ENCODE results near the gene PEA15. TPM values are rescaled to one million over a fixed set of nuclear protein-coding genes. Genes with fewer than 3 reads are reported as not detected.

The PEA15 gene
- total and polyA plus RNA-seq, 10 of the 15 experiments (the other 5 are each of a cell fraction or from before 2014, with no cell fraction given), result 15.1 to 269 (median 65.6) TPM

DNA sequence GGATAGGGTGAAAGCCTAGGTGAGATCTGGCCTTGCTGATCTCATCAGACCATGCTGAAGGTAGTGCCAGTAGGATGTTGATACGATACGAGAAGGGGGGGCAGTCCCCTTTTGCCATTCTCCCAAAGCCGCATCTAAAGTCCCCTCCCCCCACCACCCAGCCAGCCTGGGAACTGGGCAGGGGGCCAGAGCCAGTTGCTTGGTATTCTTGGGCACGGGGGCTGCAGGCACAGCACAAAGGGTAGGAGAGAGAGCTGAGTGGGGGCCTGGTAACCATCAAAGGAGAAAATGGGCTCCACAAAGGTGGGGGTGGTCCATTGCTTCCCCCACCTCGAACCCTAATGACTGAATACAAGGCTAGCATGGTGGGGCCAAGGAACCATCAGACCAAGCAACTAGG lies 5.4 kb downstream of the PEA15 start:
- Histone ChIP-seq H3K36me3 (ENCODE audit: control insufficient read depth in 2 of 2, insufficient read depth in 2 of 2, low read length in 1 of 2) (peaks cover 18 to 26% of the 10 kb centered on the region in 2 experiments; a peak in 3 of 4 replicates), H3K79me2 (ENCODE audit: control insufficient read depth, insufficient read depth, low read length) (peaks cover 32% of the 10 kb centered on the region), H3K9ac (ENCODE audit: control insufficient read depth, insufficient read depth, low read length) (no peak overlapping the region), H3K4me2 (ENCODE audit: control insufficient read depth, insufficient read depth) (no peak overlapping the region), H3K4me3 (no peak overlapping the region), H3K4me1 (ENCODE audit: control insufficient read depth, insufficient read depth, low read length) (peaks cover 14% of the 10 kb centered on the region), H3K27ac (ENCODE audit: control insufficient read depth, insufficient read depth) (no peak overlapping the region), H4K20me1 (ENCODE audit: control insufficient read depth, insufficient read depth) (no peaks in the 10 kb centered on the region), H3K27me3 (replicated peaks in 1 of 2; ENCODE audit: control insufficient read depth in 2 of 2, insufficient read depth in 2 of 2, low read length in 1 of 2) (no peaks in the 10 kb centered on the region), H2AFZ (ENCODE audit: control insufficient read depth, low read depth, low read length) (no peak overlapping the region), H3K9me3 (replicated peaks; ENCODE audit: control insufficient read depth, insufficient read depth, low read length) (no peaks in the 10 kb centered on the region)
- ChIA-PET POLR2A (interaction anchor here (0.6 to 0.8 kb wide), 2 partner anchors 31 to 49 kb away, joined by 3 read pairs; no protein-coding TSS in a partner anchor), SMC1A (ENCODE audit: uncharacterized antibody, unreplicated experiment) (interaction anchor here (1.1 to 11.5 kb wide), 4 partner anchors 10 to 81 kb away, joined by 3 to 95 read pairs (median 10); no protein-coding TSS in a partner anchor), CTCF (interaction anchor here (0.6 to 2.3 kb wide), 4 partner anchors 17 to 495 kb away, joined by 3 to 8 read pairs (median 4); no protein-coding TSS in a partner anchor), RAD21 (ENCODE audit: unreplicated experiment) (interaction anchor here (1.2 kb wide), 1 partner anchor 17 kb away, joined by 3 read pairs; no protein-coding TSS in a partner anchor)
- no peak for FAIRE-seq
- DNase-seq (ENCODE audit: low read depth, low spot score), result no peak
- intact Hi-C loops (cut with micrococcal nuclease; ENCODE audit: unreplicated experiment), result no loop called here
- no peak for TF ChIP-seq YY1 (IDR thresholded peaks at IDR 0.05; ENCODE audit: low read depth, low read length)
- no peak for TF ChIP-seq JUNB (IDR thresholded peaks at IDR 0.05)
- TF ChIP-seq RUNX3 (IDR thresholded peaks at IDR 0.05; ENCODE audit: low read length), result no peak
- TF ChIP-seq ZNF622 (IDR thresholded peaks at IDR 0.05), result no peak
- TF ChIP-seq, protein P1, sequence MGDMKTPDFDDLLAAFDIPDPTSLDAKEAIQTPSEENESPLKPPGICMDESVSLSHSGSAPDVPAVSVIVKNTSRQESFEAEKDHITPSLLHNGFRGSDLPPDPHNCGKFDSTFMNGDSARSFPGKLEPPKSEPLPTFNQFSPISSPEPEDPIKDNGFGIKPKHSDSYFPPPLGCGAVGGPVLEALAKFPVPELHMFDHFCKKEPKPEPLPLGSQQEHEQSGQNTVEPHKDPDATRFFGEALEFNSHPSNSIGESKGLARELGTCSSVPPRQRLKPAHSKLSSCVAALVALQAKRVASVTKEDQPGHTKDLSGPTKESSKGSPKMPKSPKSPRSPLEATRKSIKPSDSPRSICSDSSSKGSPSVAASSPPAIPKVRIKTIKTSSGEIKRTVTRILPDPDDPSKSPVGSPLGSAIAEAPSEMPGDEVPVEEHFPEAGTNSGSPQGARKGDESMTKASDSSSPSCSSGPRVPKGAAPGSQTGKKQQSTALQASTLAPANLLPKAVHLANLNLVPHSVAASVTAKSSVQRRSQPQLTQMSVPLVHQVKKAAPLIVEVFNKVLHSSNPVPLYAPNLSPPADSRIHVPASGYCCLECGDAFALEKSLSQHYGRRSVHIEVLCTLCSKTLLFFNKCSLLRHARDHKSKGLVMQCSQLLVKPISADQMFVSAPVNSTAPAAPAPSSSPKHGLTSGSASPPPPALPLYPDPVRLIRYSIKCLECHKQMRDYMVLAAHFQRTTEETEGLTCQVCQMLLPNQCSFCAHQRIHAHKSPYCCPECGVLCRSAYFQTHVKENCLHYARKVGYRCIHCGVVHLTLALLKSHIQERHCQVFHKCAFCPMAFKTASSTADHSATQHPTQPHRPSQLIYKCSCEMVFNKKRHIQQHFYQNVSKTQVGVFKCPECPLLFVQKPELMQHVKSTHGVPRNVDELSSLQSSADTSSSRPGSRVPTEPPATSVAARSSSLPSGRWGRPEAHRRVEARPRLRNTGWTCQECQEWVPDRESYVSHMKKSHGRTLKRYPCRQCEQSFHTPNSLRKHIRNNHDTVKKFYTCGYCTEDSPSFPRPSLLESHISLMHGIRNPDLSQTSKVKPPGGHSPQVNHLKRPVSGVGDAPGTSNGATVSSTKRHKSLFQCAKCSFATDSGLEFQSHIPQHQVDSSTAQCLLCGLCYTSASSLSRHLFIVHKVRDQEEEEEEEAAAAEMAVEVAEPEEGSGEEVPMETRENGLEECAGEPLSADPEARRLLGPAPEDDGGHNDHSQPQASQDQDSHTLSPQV (IDR thresholded peaks at IDR 0.05), result no peak
- 76% methylated on average over 5 of the region's 5 CpGs for WGBS (ENCODE audit: insufficient coverage, insufficient replicate concordance, low lambda C conversion rate, missing lambda C conversion rate)
- in situ Hi-C loops (cut with MboI), result no loop called here
- ATAC-seq, result no peak
- no TSS peak for BruUV-seq (replicated peaks)

Data from GM12878 (cell line).